Measurements from ENCODE around the gene GAB2.
A peak's percentile ranks its signal among the peaks of the same experiment; 100 is the strongest.

Gene GAB2

GRCh38 chr11:78337554-78337924, 80.1 kb downstream of the GAB2 start:
- no peak for DNase-seq (ENCODE audit: low spot score in 2 of 2)
- Mint-ChIP-seq H3K9me3 (no peaks in the 10 kb centered on the region), H3K4me1 (peaks cover 20% of the 10 kb centered on the region), H3K36me3 (no peaks in the 10 kb centered on the region), H3K27ac (no peak overlapping the region), H3K4me3 (no peak overlapping the region)
- no peak for ATAC-seq

- H3K27ac Mint-ChIP-seq: no peak overlapping the region
- no peaks in the 10 kb centered on the region for H3K9me3 Mint-ChIP-seq
- no peak overlapping the region for H3K4me3 Mint-ChIP-seq
- peaks cover 25% of the 10 kb centered on the region for H3K4me1 Mint-ChIP-seq
- H3K36me3 Mint-ChIP-seq: no peaks in the 10 kb centered on the region
- ATAC-seq: no peak
- DNase-seq (ENCODE audit: low spot score in 2 of 2): no peak
Measured at GRCh38 chr11:78336877-78337553, 80.6 kb downstream of the GAB2 start.

GRCh38 chr11:78334109-78334508, 83.5 kb downstream of the GAB2 start:
- H3K4me1 Mint-ChIP-seq: peaks cover 13% of the 10 kb centered on the region
- no peak overlapping the region for H3K27ac Mint-ChIP-seq
- H3K4me3 Mint-ChIP-seq: no peak overlapping the region
- ATAC-seq (no peak), DNase-seq (ENCODE audit: low spot score in 2 of 2) (no peak)
- H3K9me3 Mint-ChIP-seq: no peaks in the 10 kb centered on the region
- H3K36me3 Mint-ChIP-seq: no peaks in the 10 kb centered on the region

GRCh38 chr11:78332872-78333271, 84.7 kb downstream of the GAB2 start:
- Mint-ChIP-seq H3K27ac (no peak overlapping the region), H3K4me3 (no peak overlapping the region), H3K9me3 (no peaks in the 10 kb centered on the region), H3K36me3 (no peaks in the 10 kb centered on the region), H3K4me1 (peaks cover 11% of the 10 kb centered on the region)
- ATAC-seq (no peak), DNase-seq (ENCODE audit: low spot score in 2 of 2) (no peak)

GRCh38 chr11:78332174-78332866, 85.3 kb downstream of the GAB2 start:
- no peak for DNase-seq (ENCODE audit: low spot score in 2 of 2)

GRCh38 chr11:78331711-78332110, 85.9 kb downstream of the GAB2 start:
- DNase-seq (ENCODE audit: low spot score in 2 of 2) (no peak), ATAC-seq (no peak)
- no peak overlapping the region for H3K4me3 Mint-ChIP-seq
- no peaks in the 10 kb centered on the region for H3K36me3 Mint-ChIP-seq
- H3K9me3 Mint-ChIP-seq: no peaks in the 10 kb centered on the region
- H3K4me1 Mint-ChIP-seq: peaks cover 15% of the 10 kb centered on the region
- no peak overlapping the region for H3K27ac Mint-ChIP-seq

More at GRCh38 chr11:78332174-78332866, 85.3 kb downstream of the GAB2 start:
- no peaks in the 10 kb centered on the region for H3K9me3 Mint-ChIP-seq
- peaks cover 11% of the 10 kb centered on the region for H3K4me1 Mint-ChIP-seq
- H3K27ac Mint-ChIP-seq: no peak overlapping the region
- peak; percentile 66 for ATAC-seq
- no peaks in the 10 kb centered on the region for H3K36me3 Mint-ChIP-seq
- no peak overlapping the region for H3K4me3 Mint-ChIP-seq

GRCh38 chr11:78330361-78330760, 87.3 kb downstream of the GAB2 start:
- Mint-ChIP-seq H3K27ac (no peak overlapping the region), H3K4me3 (no peak overlapping the region), H3K4me1 (peaks cover 28% of the 10 kb centered on the region), H3K9me3 (no peaks in the 10 kb centered on the region), H3K36me3 (no peaks in the 10 kb centered on the region)
- ATAC-seq (peak; percentile 43), DNase-seq (ENCODE audit: low spot score in 2 of 2) (no peak)

- H3K9me3 Mint-ChIP-seq: no peaks in the 10 kb centered on the region
- ATAC-seq: no peak
- H3K4me1 Mint-ChIP-seq: peaks cover 41% of the 10 kb centered on the region
- no peaks in the 10 kb centered on the region for H3K36me3 Mint-ChIP-seq
- no peak overlapping the region for H3K4me3 Mint-ChIP-seq
- no peak for DNase-seq (ENCODE audit: low spot score in 2 of 2)
- no peak overlapping the region for H3K27ac Mint-ChIP-seq
Measured at GRCh38 chr11:78327945-78328344, 89.7 kb downstream of the GAB2 start.

GRCh38 chr11:78325274-78325781, 92.3 kb downstream of the GAB2 start:
- H3K27ac Mint-ChIP-seq: peak overlapping the region; percentile 44
- peak; percentile 97 for ATAC-seq
- H3K4me1 Mint-ChIP-seq: peaks cover 30% of the 10 kb centered on the region
- H3K9me3 Mint-ChIP-seq: no peaks in the 10 kb centered on the region
- H3K36me3 Mint-ChIP-seq: no peaks in the 10 kb centered on the region
- H3K4me3 Mint-ChIP-seq: peak overlapping the region; percentile 22
- peak; percentile 3 to 51 for DNase-seq (ENCODE audit: low spot score in 2 of 2)

GRCh38 chr11:78323363-78323762, 94.3 kb downstream of the GAB2 start:
- Mint-ChIP-seq H3K4me1 (peaks cover 30% of the 10 kb centered on the region), H3K36me3 (no peaks in the 10 kb centered on the region), H3K4me3 (no peak overlapping the region), H3K27ac (no peak overlapping the region), H3K9me3 (no peaks in the 10 kb centered on the region)
- DNase-seq (ENCODE audit: low spot score in 2 of 2) (no peak), ATAC-seq (no peak)

GRCh38 chr11:78319453-78319955, 98.1 kb downstream of the GAB2 start:
- Mint-ChIP-seq H3K27ac (no peak overlapping the region), H3K9me3 (no peaks in the 10 kb centered on the region), H3K4me3 (no peak overlapping the region), H3K4me1 (peaks cover 5% of the 10 kb centered on the region), H3K36me3 (no peaks in the 10 kb centered on the region)
- no peak for ATAC-seq
- DNase-seq (ENCODE audit: low spot score in 2 of 2): no peak

GRCh38 chr11:78318321-78319114, 99.1 kb downstream of the GAB2 start:
- H3K4me3 Mint-ChIP-seq: no peak overlapping the region
- no peaks in the 10 kb centered on the region for H3K9me3 Mint-ChIP-seq
- H3K36me3 Mint-ChIP-seq: no peaks in the 10 kb centered on the region
- no peak for DNase-seq (ENCODE audit: low spot score in 2 of 2)
- H3K4me1 Mint-ChIP-seq: no peaks in the 10 kb centered on the region
- no peak overlapping the region for H3K27ac Mint-ChIP-seq
- ATAC-seq: no peak

- no peaks in the 10 kb centered on the region for H3K36me3 Mint-ChIP-seq
- H3K4me3 Mint-ChIP-seq: no peak overlapping the region
- H3K4me1 Mint-ChIP-seq: no peaks in the 10 kb centered on the region
- ATAC-seq (peak; percentile 49), DNase-seq (ENCODE audit: low spot score in 2 of 2) (no peak)
- no peak overlapping the region for H3K27ac Mint-ChIP-seq
- H3K9me3 Mint-ChIP-seq: no peaks in the 10 kb centered on the region
Measured at GRCh38 chr11:78315724-78316123, 101.9 kb downstream of the GAB2 start.

- no peaks in the 10 kb centered on the region for H3K9me3 Mint-ChIP-seq
- ATAC-seq (no peak), DNase-seq (ENCODE audit: low spot score in 2 of 2) (no peak)
- no peaks in the 10 kb centered on the region for H3K36me3 Mint-ChIP-seq
- no peaks in the 10 kb centered on the region for H3K4me1 Mint-ChIP-seq
- H3K4me3 Mint-ChIP-seq: no peak overlapping the region
- no peak overlapping the region for H3K27ac Mint-ChIP-seq
Measured at GRCh38 chr11:78314762-78315161, 102.9 kb downstream of the GAB2 start.

- Mint-ChIP-seq H3K36me3 (no peaks in the 10 kb centered on the region), H3K9me3 (no peaks in the 10 kb centered on the region), H3K4me1 (no peaks in the 10 kb centered on the region), H3K27ac (no peak overlapping the region), H3K4me3 (no peak overlapping the region)
- no peak for DNase-seq (ENCODE audit: low spot score in 2 of 2)
- no peak for ATAC-seq
Measured at GRCh38 chr11:78313898-78314297, 103.7 kb downstream of the GAB2 start.
